Measurements from ENCODE around the gene ARHGAP40. TPM values are rescaled to one million over a fixed set of nuclear protein-coding genes. Genes with fewer than 3 reads are reported as not detected.

Gene ARHGAP40
- total and polyA plus RNA-seq, 2 experiments from 2014 or later = 0.21 TPM; not detected in 1

- TF ChIP-seq, protein P1, sequence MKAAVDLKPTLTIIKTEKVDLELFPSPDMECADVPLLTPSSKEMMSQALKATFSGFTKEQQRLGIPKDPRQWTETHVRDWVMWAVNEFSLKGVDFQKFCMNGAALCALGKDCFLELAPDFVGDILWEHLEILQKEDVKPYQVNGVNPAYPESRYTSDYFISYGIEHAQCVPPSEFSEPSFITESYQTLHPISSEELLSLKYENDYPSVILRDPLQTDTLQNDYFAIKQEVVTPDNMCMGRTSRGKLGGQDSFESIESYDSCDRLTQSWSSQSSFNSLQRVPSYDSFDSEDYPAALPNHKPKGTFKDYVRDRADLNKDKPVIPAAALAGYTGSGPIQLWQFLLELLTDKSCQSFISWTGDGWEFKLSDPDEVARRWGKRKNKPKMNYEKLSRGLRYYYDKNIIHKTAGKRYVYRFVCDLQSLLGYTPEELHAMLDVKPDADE (IDR thresholded peaks at IDR 0.05) = no peak
- no peak for TF ChIP-seq EZH2 (IDR thresholded peaks at IDR 0.05; ENCODE audit: low read depth, unreplicated experiment)
- TF ChIP-seq REST (IDR thresholded peaks at IDR 0.05; ENCODE audit: unreplicated experiment) = no peak
- TF ChIP-seq ZNF331 (CRISPR knock-in tag; IDR thresholded peaks at IDR 0.05; ENCODE audit: low read depth) = no peak
- no peak for TF ChIP-seq STAT1 (IDR thresholded peaks at IDR 0.05; ENCODE audit: unreplicated experiment)
- no peak for TF ChIP-seq JUNB (IDR thresholded peaks at IDR 0.05; ENCODE audit: unreplicated experiment)
- TF ChIP-seq EZH2phosphoT487 (IDR thresholded peaks at IDR 0.05; ENCODE audit: unreplicated experiment) = no peak
- TF ChIP-seq CREB1 (CRISPR knock-in tag; IDR thresholded peaks at IDR 0.05; ENCODE audit: low read depth) = no peak
- TF ChIP-seq POLR2AphosphoS5 (IDR thresholded peaks at IDR 0.05; ENCODE audit: low read depth) = no peak
Observed at GRCh38 chr20:38584099-38584763, 17.4 kb upstream of the ARHGAP40 start (continued).

DNA sequence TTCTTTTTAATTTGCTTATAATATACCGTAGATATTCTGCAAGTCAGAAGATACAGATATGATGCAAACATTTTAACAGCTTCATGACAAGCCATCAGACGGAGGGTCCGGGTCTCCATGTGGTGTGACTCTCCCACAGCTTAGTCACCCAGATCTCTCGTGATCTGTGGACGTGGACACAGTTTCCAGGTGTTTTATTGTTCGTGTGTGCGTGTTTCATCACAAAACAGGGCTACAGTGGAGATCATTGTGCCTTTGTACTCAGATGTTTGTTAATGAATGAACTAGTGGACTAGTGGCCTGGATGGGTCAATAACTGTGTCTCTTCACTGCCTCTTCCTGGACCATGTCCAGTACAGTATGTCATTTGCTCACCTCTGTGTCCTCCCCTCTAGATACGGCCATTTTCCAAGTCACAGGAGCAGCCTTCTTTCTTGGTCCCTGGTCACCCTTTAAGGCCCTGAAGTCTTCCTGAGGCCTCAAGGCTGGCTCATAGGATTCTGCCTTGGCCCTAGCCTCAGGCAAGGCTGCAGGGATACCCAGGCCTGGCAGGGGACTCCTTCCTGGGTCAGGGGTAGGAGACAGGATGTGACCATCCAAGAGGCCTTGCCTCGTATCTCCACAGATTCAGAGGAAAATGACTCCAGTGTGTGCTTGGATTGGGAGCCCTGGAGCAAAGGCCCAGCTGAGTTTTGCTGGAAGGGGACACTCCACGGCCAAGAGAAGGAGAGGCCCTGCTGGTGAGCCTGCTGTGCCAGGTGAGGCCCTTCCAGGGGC is 16.0 kb upstream of the ARHGAP40 start:
- H3K27ac ChIP-seq (ENCODE audit: low read depth) = no peak overlapping the region
- no peak overlapping the region for H3K27ac Mint-ChIP-seq
- ATAC-seq (no peak), DNase-seq (ENCODE audit: low spot score) (no peak)
- no peaks in the 10 kb centered on the region for H3K4me1 ChIP-seq (ENCODE audit: insufficient read depth)
- no peak overlapping the region for H3K4me2 ChIP-seq
- no peak overlapping the region for H2AFZ ChIP-seq
- no peaks in the 10 kb centered on the region for H3K27me3 ChIP-seq (ENCODE audit: insufficient read depth)
- H4K20me1 ChIP-seq (replicated peaks; ENCODE audit: insufficient read depth) = no peaks in the 10 kb centered on the region; the same call in 1 of the 2 replicates
- H3K9me3 Mint-ChIP-seq = no peaks in the 10 kb centered on the region
- H3K27me3 Mint-ChIP-seq (ENCODE audit: insufficient read depth, low read depth, poor library complexity) = peaks cover 5% of the 10 kb centered on the region
- H3K4me1 Mint-ChIP-seq = peaks cover 6% of the 10 kb centered on the region
- no peak overlapping the region for H3K4me3 Mint-ChIP-seq
- H3K9me2 ChIP-seq (ENCODE audit: insufficient read depth) = no peaks in the 10 kb centered on the region
- no peaks in the 10 kb centered on the region for H3K79me2 ChIP-seq (replicated peaks; ENCODE audit: insufficient read depth)
- no peaks in the 10 kb centered on the region for H3K36me3 ChIP-seq (ENCODE audit: insufficient read depth)
- no peaks in the 10 kb centered on the region for H3K36me3 Mint-ChIP-seq (ENCODE audit: low read depth)
- H3K4me3 ChIP-seq = no peak overlapping the region
- no peaks in the 10 kb centered on the region for H3F3A ChIP-seq (replicated peaks; ENCODE audit: low read depth)
- TF ChIP-seq CTCF (conservative IDR thresholded peaks at IDR 0.05; ENCODE audit: low read depth in 2 of 2) (no peak), CREB1 (CRISPR knock-in tag; IDR thresholded peaks at IDR 0.05; ENCODE audit: low read depth) (no peak), JUNB (IDR thresholded peaks at IDR 0.05; ENCODE audit: unreplicated experiment) (no peak), STAT1 (IDR thresholded peaks at IDR 0.05; ENCODE audit: unreplicated experiment) (no peak), REST (IDR thresholded peaks at IDR 0.05; ENCODE audit: unreplicated experiment) (no peak), EZH2 (IDR thresholded peaks at IDR 0.05; ENCODE audit: low read depth, unreplicated experiment) (no peak), NANOG (IDR thresholded peaks at IDR 0.05; ENCODE audit: borderline replicate concordance) (no peak), ZNF331 (CRISPR knock-in tag; IDR thresholded peaks at IDR 0.05; ENCODE audit: low read depth) (no peak), ZNF114 (CRISPR knock-in tag; IDR thresholded peaks at IDR 0.05) (no peak)
- TF ChIP-seq, protein P1 (IDR thresholded peaks at IDR 0.05) = no peak
